DND-41 (cell line): ENCODE data around the gene DLGAP1.
"Not testable (repeated sequence)": the region's sequence is repeated elsewhere in the genome, so short reads cannot be mapped to it uniquely, and the experiment has no call there.

ENCODE experiments used
- CTCF ChIP-seq: IDR thresholded peaks from 2 replicates; pipeline ENCODE4 v1.5.1; 2012; ENCODE audit warnings: borderline replicate concordance, low read length, moderate library complexity, mild to moderate bottlenecking; ENCODE audit not compliant: poor library complexity, severe bottlenecking; ENCODE audit errors: extremely low read depth
- EZH2 ChIP-seq: IDR thresholded peaks from 3 replicates; pipeline ENCODE4 v1.6.1; 2012; ENCODE audit warnings: borderline replicate concordance, low read depth, mild to moderate bottlenecking, moderate library complexity, low read length, inconsistent platforms; ENCODE audit not compliant: severe bottlenecking

- not testable (repeated sequence) for TF ChIP-seq CTCF, EZH2
These were observed 39.7 kb upstream of the DLGAP1 start for GRCh38 chr18:4494703-4495284.
